Hindlimb muscle (tissue), 1 donor: ENCODE data around the gene TYR. TPM values are rescaled to one million over a fixed set of nuclear protein-coding genes. Genes with fewer than 3 reads are reported as not detected.

Experiments
- polyA plus RNA-seq: library from polyadenylated mRNA; unstranded; fragments of 120-200 nt; gene quantifications from one replicate; pipeline ENCODE4 v1.2.1, GENCODE V29; 2013; ENCODE audit not compliant: insufficient read length

Gene TYR
- polyA plus RNA-seq, 1 donor: 0.26 TPM

Other genes starting within 250 kb of the TYR start
- 0.05 TPM for gene GRM5, start 111.9 kb upstream of the TYR start, polyA plus RNA-seq